HG03378 (cell line): Measurements from ENCODE around the gene ATP11B.
"Not testable (repeated sequence)": the region's sequence is repeated elsewhere in the genome, so short reads cannot be mapped to it uniquely, and the experiment has no call there.

Experiments used
- ATAC-seq: cut with Tn5 transposase; IDR thresholded peaks from one replicate; pipeline ENCODE4 v1.9.1; 2021; ENCODE audit warnings: mild to moderate bottlenecking, moderate library complexity; ENCODE audit not compliant: unreplicated experiment

The ATP11B gene

DNA sequence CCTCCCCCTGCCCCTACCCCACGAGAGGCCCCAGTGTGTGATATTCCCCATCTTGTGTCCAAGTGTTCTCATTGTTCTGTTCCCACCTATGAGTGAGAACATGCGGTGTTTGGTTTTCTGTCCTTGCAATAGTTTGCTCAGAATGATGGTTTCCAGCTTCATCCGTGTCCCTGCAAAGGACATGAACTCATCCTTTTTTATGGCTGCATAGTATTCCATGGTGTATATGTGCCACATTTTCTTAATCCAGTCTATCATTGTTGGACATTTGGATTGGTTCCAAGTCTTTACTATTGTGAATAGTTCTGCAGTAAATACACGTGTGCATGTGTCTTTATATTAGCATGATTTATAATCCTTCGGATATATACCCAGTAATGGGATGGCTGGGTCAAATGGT is 29.0 kb downstream of the ATP11B start:
- ATAC-seq: not testable (repeated sequence)

DNA sequence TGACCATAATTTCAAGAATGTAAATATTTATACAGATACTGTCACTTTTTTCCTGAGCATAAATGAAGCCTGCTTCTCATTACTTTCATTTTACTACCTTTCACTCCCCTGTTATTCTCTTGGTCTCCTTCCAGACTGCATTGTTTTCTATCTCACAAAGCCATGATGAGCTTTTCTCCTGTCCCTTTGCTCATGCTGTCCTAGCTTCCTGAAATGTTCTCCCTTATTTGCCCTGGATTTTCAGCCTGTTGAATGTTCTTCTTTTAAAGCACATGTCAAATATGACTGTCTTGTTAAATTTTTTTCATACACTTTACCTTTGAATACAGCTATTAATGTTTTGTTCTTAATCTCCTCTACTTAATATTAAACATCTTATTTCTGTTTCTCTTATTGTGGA is 31.7 kb downstream of the ATP11B start:
- no peak for ATAC-seq

DNA sequence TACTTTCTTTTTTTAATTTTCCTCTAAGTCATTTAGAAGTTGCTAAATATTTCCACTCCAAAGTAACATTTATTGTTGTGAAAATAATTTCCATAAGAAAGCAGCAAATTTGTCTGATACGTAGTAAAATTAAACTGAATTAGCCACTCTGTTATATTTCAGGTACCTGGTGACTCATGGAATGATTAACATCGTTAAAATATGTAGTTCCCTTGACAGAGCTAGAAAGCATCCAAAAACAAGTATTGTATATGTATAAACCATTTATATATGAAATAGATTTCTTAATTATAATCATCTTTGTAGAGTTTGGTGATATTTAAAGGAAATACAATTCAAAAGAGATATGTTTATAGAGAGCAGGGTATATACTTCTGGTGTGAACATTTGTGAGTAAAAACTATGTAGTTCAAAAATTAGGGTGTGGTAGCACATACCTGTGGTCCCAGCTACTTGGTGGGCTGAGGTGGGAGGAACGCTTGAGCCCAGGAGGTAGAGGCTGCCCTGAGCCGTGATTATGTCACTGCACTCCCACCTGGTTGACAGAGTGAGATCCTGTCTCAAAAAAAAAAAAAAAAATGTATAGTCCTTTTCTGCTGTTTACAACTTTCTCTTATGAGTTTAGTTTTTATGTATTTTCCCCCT is 36.6 kb downstream of the ATP11B start:
- no peak for ATAC-seq

- ATAC-seq: no peak
Measured at GRCh38 chr3:182837855-182838454, 44.7 kb downstream of the ATP11B start.

- no peak for ATAC-seq
Measured at GRCh38 chr3:182843478-182843877, 50.2 kb downstream of the ATP11B start.

GRCh38 chr3:182848906-182849305 is 55.6 kb downstream of the ATP11B start:
- ATAC-seq: no peak

GRCh38 chr3:182855076-182855475 is 61.8 kb downstream of the ATP11B start:
- no peak for ATAC-seq

DNA sequence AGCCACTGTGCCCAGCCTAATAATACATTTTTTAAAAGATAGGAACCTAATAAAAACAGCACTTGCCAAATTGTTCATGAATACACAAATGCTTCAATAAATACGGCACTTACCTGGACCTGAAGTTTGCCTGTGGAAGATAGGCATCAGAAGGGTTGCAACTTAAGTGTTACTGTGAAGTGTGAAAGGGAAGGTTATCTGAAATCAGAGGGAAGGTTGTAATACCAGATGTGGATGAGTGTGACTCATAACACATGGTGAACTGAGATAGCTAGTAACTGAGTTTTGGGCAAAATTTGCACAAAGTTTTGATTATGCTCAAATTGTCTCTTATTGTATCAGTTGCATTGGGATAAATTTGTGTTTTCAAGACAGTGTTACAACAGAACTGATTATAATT is 68.0 kb downstream of the ATP11B start:
- no peak for ATAC-seq

DNA sequence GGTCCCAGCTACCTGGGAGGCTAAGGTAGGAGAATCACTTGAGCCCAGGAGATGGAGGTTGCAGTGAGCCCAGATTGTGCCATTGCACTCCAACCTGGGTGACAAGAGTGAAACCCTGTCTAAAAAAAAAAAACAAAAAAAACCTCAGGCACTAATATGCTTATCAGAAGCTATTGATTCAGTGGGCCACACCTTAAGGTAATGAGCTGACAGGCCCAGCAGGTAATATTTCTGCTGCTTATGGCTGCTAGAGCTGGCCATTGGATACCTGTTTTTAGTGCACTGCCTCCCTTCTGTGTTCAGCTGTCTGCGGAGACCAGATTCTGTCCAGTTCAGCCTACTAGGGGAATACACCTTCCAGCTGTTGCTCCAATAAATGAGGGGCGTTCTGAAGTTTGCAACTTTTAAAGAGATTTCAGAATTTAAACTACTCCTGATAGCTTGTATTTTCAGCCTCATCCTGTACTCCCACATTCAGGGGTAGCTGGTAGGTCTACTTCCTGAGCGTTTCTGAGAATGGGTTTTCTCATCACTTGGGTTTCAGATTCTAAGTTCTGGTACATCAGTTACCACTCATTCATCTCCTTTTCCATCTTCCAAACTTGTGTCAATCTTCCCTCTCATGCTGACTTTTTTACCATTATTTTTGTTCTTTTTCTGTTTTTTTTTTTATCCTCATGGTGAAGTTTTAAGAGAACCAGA is 69.0 kb downstream of the ATP11B start:
- ATAC-seq: no peak

GRCh38 chr3:182869059-182869458 is 75.8 kb downstream of the ATP11B start:
- no peak for ATAC-seq

- ATAC-seq: not testable (repeated sequence)
Measured at GRCh38 chr3:182870917-182871316, 77.6 kb downstream of the ATP11B start.

GRCh38 chr3:182879031-182879611 is 85.8 kb downstream of the ATP11B start:
- ATAC-seq: no peak

DNA sequence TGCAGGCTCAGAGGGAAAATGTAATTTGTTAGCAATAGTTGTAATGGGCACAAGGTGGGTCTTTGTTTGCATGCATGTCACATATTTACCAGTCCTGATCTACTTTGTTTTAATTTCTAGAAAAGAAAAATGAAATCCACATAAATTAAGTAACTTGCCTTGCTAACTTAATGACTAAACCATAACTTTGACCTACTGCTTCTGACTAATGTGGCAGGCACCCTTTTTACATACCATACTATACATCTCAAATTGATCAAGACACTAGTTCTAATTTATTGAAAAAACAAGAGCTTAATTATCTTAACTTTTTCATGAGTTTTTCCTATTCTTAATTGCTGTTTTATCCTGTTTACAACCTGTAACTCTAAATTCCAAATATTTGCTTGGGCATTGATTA is 93.2 kb downstream of the ATP11B start:
- no peak for ATAC-seq

GRCh38 chr3:182889948-182890629 is 96.8 kb downstream of the ATP11B start:
- no peak for ATAC-seq

- ATAC-seq: no peak
Measured at GRCh38 chr3:182891364-182891763, 98.1 kb downstream of the ATP11B start.

DNA sequence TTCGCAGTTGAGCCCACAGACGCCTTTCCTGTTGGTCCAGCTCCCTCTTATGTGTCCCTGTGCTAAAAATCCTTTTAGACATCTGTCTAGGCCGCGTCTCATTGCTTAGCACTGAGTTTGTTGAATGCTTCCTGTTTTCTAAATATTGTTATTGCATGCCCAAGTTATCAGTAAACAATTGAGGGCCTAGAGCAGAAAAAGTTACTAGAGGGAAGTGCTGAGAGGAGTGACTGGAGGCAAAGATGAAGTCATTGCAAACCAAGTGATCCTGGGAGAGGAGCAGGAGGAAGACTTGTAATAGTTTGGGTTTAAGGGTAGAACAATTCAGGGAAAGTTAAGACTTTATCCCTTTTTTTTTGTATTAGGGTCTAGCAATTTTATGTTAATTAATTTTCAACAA is 98.9 kb downstream of the ATP11B start:
- ATAC-seq: no peak

DNA sequence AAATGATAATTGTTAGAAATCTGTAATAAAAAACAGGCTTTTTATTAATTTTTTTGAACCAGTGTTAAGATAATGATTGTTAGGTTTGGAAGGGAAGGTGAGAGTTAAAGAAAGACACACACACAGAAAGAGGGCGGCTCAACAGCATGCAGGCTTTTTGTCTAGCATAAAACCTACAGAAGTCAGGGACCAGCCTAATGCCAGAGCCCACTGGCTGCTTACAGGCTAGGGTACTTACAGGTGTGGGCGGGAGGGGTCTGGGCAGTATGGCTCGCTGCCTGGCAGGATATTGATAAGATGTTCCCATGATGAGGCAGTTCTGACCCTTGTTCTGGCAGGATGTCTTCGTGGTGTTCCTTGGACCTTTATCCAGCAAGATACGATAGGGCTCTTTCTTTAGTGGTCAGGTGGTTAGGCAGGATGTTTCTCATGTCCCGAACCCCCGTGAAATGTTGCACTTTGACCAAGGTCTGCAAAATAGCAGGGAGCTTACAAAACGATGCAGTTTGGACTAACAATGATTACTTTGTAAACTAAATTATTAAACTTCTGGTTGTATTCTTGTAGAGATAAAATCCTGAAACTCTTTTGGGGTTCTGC is 102.3 kb downstream of the ATP11B start:
- ATAC-seq: no peak

DNA sequence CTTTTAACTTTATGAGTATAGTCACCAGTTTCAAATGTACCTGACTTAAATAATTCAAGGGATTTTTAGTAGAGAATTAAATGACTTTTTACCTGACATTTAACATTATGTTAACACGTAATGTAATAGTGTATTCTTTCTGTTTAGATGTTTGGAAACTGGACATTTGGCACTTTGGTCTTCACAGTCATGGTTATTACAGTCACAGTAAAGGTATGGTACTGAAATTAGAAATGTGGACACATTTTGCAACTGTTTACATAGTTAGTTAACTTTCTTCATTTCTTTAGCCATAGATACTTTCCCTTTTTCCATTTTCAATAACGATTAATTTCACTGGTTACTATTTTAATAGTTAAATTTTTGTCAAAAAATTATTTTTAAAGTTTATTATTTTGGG is 103.2 kb downstream of the ATP11B start:
- ATAC-seq: no peak

DNA sequence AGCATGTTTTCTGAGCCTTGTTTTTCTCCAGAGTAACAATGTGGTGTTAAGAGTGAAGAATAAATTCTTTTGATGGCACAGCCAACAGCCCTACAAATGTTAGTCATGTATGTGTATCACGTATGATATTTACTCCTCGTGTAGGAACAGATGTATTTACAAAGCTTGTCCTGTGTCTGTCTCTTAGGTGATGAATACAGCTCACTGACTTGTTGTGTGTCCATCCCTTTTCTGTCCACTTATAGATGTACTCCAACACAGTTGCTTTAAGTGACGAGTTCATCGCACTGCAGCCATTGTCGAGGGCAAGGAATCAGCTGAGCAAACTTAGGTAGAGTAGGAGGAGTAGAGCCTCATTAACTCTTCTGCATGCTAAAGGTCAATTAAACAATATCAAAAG is 108.9 kb downstream of the ATP11B start:
- no peak for ATAC-seq

GRCh38 chr3:182904164-182904563 is 110.9 kb downstream of the ATP11B start:
- no peak for ATAC-seq

GRCh38 chr3:182905623-182906022 is 112.3 kb downstream of the ATP11B start:
- no peak for ATAC-seq
